Jurkat, Clone E6-1 (cell line): ENCODE measurements around the gene MRPL11.
"Not testable (repeated sequence)": the region's sequence is repeated elsewhere in the genome, so short reads cannot be mapped to it uniquely, and the experiment has no call there.

ENCODE experiments used
- DNase-seq: peaks from one replicate; pipeline ENCODE4 v3.0.0-alpha.2; 2011; ENCODE audit warnings: low read depth, low spot score
- H3K4me3 ChIP-seq: 2 replicates; pipeline ENCODE4 v1.5.1; 2011; ENCODE audit warnings: mild to moderate bottlenecking, low read length, control low read depth, moderate library complexity

Gene MRPL11

GRCh38 chr11:66440101-66440939 lies 1.7 kb upstream of the MRPL11 start:
- H3K4me3 ChIP-seq, DNase-seq: not testable (repeated sequence)

DNA sequence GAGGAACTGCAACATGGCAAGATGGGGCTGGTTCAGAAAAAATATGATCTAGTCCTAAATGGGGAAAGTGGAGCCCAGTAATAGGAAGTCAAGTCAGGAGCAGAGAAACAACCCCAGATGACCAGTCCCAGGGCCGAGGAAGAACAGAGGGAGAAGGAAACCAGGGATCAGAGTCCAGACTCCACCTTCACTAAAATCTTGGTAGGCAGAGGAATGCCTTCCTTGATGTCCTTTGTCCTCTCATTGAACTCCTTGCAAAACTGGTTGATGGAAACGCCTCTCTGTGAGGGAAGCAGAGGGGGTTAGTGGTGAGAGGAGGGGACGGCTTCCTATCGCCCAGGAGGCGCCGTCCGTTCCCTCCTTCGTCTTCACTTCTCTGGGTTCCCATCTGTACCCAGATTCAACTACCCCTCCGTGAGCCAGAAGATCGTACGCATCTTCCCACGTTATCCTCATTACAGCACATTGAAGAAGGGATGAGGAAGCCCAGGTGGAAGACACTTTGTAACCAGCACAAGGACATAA lies 607 bp downstream of the MRPL11 start:
- no peak for DNase-seq
- H3K4me3 ChIP-seq, result peak overlapping the region; percentile 98

DNA sequence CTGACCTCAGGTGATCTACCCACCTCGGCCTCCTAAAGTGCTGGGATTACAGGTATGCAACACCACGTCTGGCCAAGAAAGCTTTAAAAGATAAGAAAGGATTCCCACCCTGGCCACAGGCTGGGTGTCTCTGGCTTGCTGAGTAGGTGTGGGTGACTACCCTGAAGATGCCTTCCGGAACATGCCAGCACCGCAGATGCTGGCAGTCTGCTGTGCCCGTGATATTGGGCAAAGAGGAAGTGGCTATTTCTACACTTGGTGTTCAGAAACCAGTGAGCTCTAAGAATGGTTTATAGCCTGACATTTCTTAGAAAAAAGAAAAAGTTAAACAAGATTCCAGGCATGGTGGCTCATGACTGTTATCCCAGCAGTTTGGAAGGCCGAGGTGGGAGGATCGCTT lies 6.1 kb downstream of the MRPL11 start:
- H3K4me3 ChIP-seq, result no peak overlapping the region
- DNase-seq, result no peak

GRCh38 chr11:66431871-66432329 lies 6.7 kb downstream of the MRPL11 start:
- not testable (repeated sequence) for H3K4me3 ChIP-seq, DNase-seq

DNA sequence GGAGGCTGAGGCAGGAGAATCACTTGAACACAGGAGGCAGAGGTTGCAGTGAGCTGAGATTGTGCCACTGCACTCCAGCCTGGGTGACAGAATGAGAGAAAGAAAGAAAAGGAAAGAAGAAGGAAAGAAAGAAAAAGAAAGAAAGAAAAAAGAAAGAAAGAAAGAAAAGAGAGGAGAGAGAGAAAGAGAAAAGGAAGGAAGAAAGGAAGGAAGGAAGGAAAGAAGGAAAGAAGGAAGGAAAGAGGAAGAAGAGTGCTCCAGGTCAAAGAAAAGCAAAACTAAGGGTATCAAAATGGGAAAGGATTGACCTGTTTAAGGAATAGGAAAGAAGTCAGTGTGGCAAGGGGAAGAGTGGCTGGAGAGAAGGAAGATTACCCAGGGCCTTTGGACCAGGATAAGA lies 7.4 kb downstream of the MRPL11 start:
- not testable (repeated sequence) for DNase-seq, H3K4me3 ChIP-seq

GRCh38 chr11:66429983-66430602 lies 8.6 kb downstream of the MRPL11 start:
- peak; percentile 50 for DNase-seq

DNA sequence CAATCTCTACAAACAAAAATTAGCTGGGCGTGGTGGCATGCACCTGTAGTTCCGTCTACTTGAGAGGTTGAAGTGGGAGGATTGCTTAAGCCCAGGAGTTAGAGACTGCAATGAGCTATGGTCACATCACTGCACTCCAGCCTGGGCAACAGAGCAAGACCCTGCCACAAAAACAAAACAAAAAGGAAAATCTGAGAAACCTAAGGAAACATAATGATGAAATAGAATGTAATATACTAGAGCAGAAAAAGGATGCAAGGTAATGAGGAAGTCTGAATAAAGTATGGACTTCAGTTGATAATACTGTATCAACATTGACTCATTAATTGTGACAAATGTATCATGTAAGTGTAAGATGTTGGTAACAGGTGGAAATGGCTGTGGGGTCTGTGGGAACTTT lies 9.7 kb downstream of the MRPL11 start:
- H3K4me3 ChIP-seq, result no peak overlapping the region
- no peak for DNase-seq

More at GRCh38 chr11:66429983-66430602, 8.6 kb downstream of the MRPL11 start:
- H3K4me3 ChIP-seq, result no peak overlapping the region

- DNase-seq, result no peak
- no peak overlapping the region for H3K4me3 ChIP-seq
Observed at GRCh38 chr11:66426314-66426713, 12.3 kb downstream of the MRPL11 start.

GRCh38 chr11:66421492-66422205 lies 17.0 kb downstream of the MRPL11 start:
- no peak overlapping the region for H3K4me3 ChIP-seq
- DNase-seq, result peak; percentile 78

GRCh38 chr11:66420671-66421476 lies 17.8 kb downstream of the MRPL11 start, which contains the start of gene NPAS4:
TSS of gene NPAS4 (plus strand) at chr11:66421035. CDS start at chr11:66421180, 145 bp downstream.
- H3K4me3 ChIP-seq, result no peak within 1 kb of the TSS
- no peak for DNase-seq

- H3K4me3 ChIP-seq, result no peak overlapping the region
- no peak for DNase-seq
Observed at GRCh38 chr11:66419825-66420224, 18.8 kb downstream of the MRPL11 start.

DNA sequence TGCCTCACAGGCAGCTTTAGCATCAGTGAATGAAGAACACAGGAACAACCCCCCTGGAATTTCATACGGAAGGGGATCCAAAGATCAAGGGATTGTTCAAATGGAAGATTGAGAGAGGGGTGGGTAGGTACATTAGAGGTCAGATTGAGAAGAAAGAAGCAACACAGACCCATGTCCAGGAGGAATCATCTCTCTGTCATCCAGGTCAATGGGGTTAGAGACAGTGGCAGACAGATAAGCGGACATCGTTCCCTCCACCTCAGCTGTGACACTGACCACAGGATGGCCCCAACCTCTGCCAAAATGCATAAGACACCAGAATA lies 19.7 kb downstream of the MRPL11 start:
- no peak for DNase-seq
- no peak overlapping the region for H3K4me3 ChIP-seq

DNA sequence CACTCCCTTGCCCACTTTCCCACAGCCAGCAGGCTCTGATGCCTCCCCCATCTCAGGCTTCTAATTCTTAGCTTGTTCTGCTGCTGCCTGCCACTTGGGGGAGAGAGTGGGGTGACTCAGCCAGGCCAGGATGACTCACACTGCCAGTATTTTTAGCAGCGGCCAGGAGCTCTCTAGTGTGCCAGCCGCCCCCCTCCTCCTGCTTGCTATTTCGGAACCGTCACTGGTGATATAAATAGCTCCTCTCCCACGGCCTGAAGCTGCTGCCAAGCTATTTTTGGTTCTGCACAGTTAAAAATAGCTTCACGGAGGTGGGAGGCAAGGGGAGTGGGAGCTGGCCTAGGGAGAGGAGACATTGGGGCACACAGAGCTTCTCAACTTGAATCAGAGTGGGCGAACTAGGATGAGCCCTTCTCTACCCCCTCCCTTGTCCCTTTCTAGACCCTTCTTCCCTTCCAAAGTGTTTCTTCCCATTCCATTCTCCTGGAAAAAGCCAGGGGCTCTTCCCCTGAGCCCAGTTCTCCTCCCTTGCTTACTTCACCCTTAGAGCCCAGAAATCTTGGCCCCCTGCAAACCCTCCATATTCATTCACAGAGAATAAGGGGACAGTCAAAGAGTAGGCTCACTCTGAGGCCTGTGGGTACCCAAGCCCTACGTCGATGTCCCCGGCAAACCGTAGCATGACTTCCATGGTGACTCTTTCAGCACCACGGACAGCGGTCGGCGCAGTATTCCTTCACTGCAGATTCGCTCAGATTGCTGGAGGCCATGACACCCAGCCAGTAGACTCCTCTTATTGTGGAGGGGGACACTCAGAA lies 20.3 kb downstream of the MRPL11 start:
- H3K4me3 ChIP-seq, result no peak overlapping the region

DNA sequence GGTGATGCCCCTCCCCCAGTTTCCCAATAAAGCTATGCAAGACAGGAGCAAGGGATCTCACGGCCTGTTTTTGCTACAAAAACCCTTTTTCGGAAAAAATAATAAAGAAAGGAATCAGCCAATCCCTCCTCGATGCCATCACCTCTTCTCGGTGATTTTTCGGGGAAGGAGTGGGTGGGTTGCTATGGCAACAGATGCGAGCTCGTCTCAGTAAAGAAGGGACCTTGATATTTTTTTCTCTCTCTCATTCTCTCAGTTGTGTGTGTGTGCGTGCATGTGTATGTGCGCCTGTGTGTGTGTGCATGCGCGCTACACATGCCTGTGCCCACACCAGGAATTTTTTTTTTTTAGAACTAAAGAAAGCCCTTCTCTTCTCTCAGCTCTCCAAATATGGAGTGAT lies 21.6 kb downstream of the MRPL11 start:
- DNase-seq, result no peak
- H3K4me3 ChIP-seq, result no peak overlapping the region

More for the DNA sequence above, 20.3 kb downstream of the MRPL11 start:
- peak; percentile 74 for DNase-seq

DNA sequence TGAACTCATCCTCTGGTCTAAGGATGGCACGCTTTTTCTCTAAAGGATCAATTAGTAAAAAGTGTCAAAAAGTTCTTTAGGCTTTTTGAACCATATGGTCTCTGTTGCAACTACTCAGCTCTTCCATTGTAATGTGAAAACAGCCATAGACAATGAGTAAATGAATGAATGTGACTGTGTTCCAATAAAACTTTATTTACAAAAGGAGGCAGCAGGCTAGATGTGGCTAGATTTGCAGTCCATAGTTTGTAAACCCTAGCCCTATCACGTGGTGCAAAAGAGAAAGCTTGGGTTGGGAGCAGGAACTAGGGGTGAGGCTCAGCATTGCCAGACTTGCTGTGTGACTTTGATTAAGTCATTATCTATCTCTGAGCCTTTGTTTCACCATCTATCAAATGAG lies 23.2 kb downstream of the MRPL11 start:
- H3K4me3 ChIP-seq, result no peak overlapping the region

DNA sequence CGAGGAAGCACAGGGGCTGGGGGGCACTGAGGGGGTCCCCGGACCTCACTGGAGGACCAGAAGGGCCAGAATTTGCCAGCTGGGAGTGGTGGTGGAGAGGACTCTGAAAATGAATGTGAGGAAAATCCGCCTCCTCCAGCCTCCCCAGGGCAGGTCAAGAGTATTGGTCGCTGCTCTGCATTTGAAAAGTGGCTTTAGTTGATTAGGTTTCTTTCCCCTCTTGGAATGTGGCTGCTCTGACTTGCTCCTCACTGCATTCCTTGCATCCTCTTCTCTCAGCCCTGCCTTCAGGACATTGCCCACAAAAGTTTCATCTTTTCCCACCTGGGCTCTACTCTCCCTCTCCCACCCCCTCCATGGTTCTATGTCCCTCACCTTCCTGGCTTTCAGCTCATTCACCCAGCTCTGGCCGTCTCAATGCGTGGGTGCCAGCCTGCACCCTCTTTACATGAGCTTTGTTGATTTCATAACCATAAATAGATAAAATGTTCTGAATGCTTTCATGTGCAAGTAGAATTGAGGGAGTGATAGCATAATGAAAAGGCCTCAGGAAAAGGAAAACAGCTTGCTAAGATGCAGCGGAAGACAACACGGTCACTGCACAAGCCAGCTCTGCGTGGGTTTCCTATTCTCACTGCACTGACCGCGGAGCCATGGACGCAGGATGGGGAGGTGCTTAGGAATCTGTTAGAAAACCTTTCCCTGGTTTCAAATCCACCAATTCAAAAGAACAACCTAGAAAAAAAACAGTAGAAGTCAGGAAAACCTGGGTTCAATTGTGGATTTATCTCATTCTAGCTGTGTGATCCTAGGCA lies 24.3 kb downstream of the MRPL11 start:
- no peak for DNase-seq
- no peak overlapping the region for H3K4me3 ChIP-seq

More for the DNA sequence above, 23.2 kb downstream of the MRPL11 start:
- no peak for DNase-seq

DNA sequence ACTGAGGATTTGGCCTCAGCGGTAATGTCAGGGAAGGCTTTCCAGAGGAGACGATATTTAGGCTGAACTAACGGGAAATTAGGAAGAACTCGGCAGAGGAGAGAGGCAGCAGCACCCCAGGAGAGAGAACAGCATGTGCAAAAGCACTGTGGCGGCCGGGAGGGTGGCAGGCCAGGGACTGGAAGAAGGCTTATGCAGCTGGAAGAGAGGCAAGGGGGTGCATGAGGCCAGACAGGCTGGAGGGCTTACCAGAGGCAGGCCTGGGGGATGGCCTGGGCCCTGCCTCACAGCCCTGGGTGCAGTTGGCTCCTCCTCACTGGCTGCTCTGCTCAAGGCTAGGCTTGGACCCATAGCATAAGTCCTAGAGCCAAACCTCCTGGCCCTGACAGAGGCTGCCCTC lies 25.5 kb downstream of the MRPL11 start:
- H3K4me3 ChIP-seq, result no peak overlapping the region
- no peak for DNase-seq
